GM18951 (cell line): Measurements from ENCODE around the gene MEF2D.

ENCODE experiments used
- POLR2A ChIP-seq: IDR thresholded peaks from 4 replicates; pipeline ENCODE4 v1.6.1; 2011; ENCODE audit warnings: mild to moderate bottlenecking; ENCODE audit not compliant: insufficient read length, insufficient read depth; ENCODE audit errors: extremely low read depth
- in situ Hi-C: fragments of 300-500 bp; cut with MboI; formaldehyde crosslinking; loops from one replicate; pipeline ENCODE4 v1.12.0; 2022; ENCODE audit warnings: low sequenced_read_pairs, mixed read lengths, inconsistent platforms; ENCODE audit not compliant: unreplicated experiment

The MEF2D gene

GRCh38 chr1:156455362-156455761 is 45.2 kb downstream of the MEF2D start:
- in situ Hi-C loops, result no loop called here

GRCh38 chr1:156452907-156453306 is 47.7 kb downstream of the MEF2D start:
- TF ChIP-seq POLR2A, result no peak
- in situ Hi-C loops, result no loop called here

More at GRCh38 chr1:156455362-156455761, 45.2 kb downstream of the MEF2D start:
- TF ChIP-seq POLR2A, result no peak

GRCh38 chr1:156451505-156452160 is 48.9 kb downstream of the MEF2D start:
- TF ChIP-seq POLR2A, result no peak
- in situ Hi-C loops, result no loop called here

GRCh38 chr1:156448134-156448967 is 52.2 kb downstream of the MEF2D start:
- in situ Hi-C loops, result no loop called here

GRCh38 chr1:156445789-156446263 is 54.7 kb downstream of the MEF2D start:
- no peak for TF ChIP-seq POLR2A
- in situ Hi-C loops, result no loop called here

More at GRCh38 chr1:156448134-156448967, 52.2 kb downstream of the MEF2D start:
- TF ChIP-seq POLR2A, result no peak

- TF ChIP-seq POLR2A, result no peak
- in situ Hi-C loops, result loop anchor here (5.0 kb wide), 1 partner anchor 62 kb away; no protein-coding TSS in a partner anchor
These were observed 56.1 kb downstream of the MEF2D start for GRCh38 chr1:156444407-156445001.

- in situ Hi-C loops, result loop anchor here (5.0 kb wide), 1 partner anchor 61 kb away; no protein-coding TSS in a partner anchor
- no peak for TF ChIP-seq POLR2A
These were observed 57.3 kb downstream of the MEF2D start for GRCh38 chr1:156443286-156443685.

- TF ChIP-seq POLR2A, result no peak
- in situ Hi-C loops, result loop anchor here (5.0 kb wide), 1 partner anchor 59 kb away; no protein-coding TSS in a partner anchor
These were observed 59.7 kb downstream of the MEF2D start for GRCh38 chr1:156440654-156441437.

GRCh38 chr1:156439777-156440183 is 60.8 kb downstream of the MEF2D start:
- no peak for TF ChIP-seq POLR2A
- in situ Hi-C loops, result loop anchor here (5.0 kb wide), 1 partner anchor 57 kb away; no protein-coding TSS in a partner anchor

GRCh38 chr1:156439036-156439776 is 61.4 kb downstream of the MEF2D start:
- in situ Hi-C loops, result no loop called here
- no peak for TF ChIP-seq POLR2A

- in situ Hi-C loops, result no loop called here
These were observed 62.1 kb downstream of the MEF2D start for GRCh38 chr1:156438278-156438987.

More at GRCh38 chr1:156438278-156438987, 62.1 kb downstream of the MEF2D start:
- no peak for TF ChIP-seq POLR2A
